ENCODE measurements around the gene PDCD1LG2. TPM values are rescaled to one million over a fixed set of nuclear protein-coding genes. Genes with fewer than 3 reads are reported as not detected.

The PDCD1LG2 gene
- total RNA-seq, 6 donors from 2014 or later, result 1.0 to 10.6 (median 3.2) TPM

GRCh38 chr9:5609226-5609596, 98.9 kb downstream of the PDCD1LG2 start:
- ATAC-seq (ENCODE audit: low FRiP score in 2 of 2) (no peak), DNase-seq (no peak)
- H3K9me3 ChIP-seq, result no peaks in the 10 kb centered on the region
- no peaks in the 10 kb centered on the region for H3K27me3 ChIP-seq
- peak overlapping the region; percentile 26 to 73 (median 66) for H3K27ac ChIP-seq
- 70 to 80% methylated on average over 3 of the region's 3 CpGs for WGBS, 2 donors
- H3K4me3 ChIP-seq, result peak overlapping the region in 3 of 4 donors; percentile 30 to 48 (median 43)
- H3K36me3 ChIP-seq, result no peaks in the 10 kb centered on the region
- TF ChIP-seq POLR2AphosphoS5 (IDR thresholded peaks at IDR 0.05) (no peak), CTCF (IDR thresholded peaks at IDR 0.05) (no peak), POLR2A (IDR thresholded peaks at IDR 0.05) (no peak), EP300 (IDR thresholded peaks at IDR 0.05) (no peak)
- H3K4me1 ChIP-seq, result peaks cover 0 to 6% (median 3%) of the 10 kb centered on the region in 4 donors

GRCh38 chr9:5610491-5610890, 100.2 kb downstream of the PDCD1LG2 start:
- Histone ChIP-seq H3K36me3 (no peaks in the 10 kb centered on the region), H3K4me1 (peaks cover 0 to 6% (median 3%) of the 10 kb centered on the region in 4 donors), H3K27ac (no peak overlapping the region), H3K9me3 (no peaks in the 10 kb centered on the region), H3K27me3 (no peaks in the 10 kb centered on the region), H3K4me3 (no peak overlapping the region)
- TF ChIP-seq POLR2A (IDR thresholded peaks at IDR 0.05), result no peak
- no peak for TF ChIP-seq EP300 (IDR thresholded peaks at IDR 0.05)
- no peak for TF ChIP-seq POLR2AphosphoS5 (IDR thresholded peaks at IDR 0.05)
- no peak for TF ChIP-seq CTCF (IDR thresholded peaks at IDR 0.05)
- ATAC-seq (ENCODE audit: low FRiP score in 2 of 2), result no peak
- DNase-seq, result no peak
- 71 to 81% methylated on average over 2 of the region's 2 CpGs for WGBS, 2 donors

- no peaks in the 10 kb centered on the region for H3K9me3 ChIP-seq
- H3K27me3 ChIP-seq, result no peaks in the 10 kb centered on the region
- TF ChIP-seq POLR2AphosphoS5 (IDR thresholded peaks at IDR 0.05), result no peak
- H3K27ac ChIP-seq, result no peak overlapping the region
- no peak overlapping the region for H3K4me3 ChIP-seq
- H3K36me3 ChIP-seq, result no peaks in the 10 kb centered on the region
- 71 to 72% methylated on average over 6 of the region's 6 CpGs for WGBS, 2 donors
- peaks cover 0 to 6% (median 3%) of the 10 kb centered on the region in 4 donors for H3K4me1 ChIP-seq
- ATAC-seq (ENCODE audit: low FRiP score in 2 of 2), result no peak
- no peak for DNase-seq
Measured at GRCh38 chr9:5611321-5612184, 101.2 kb downstream of the PDCD1LG2 start.

- ATAC-seq (ENCODE audit: low FRiP score in 2 of 2), result no peak
- DNase-seq, result no peak
- no peaks in the 10 kb centered on the region for H3K36me3 ChIP-seq
- H3K27ac ChIP-seq, result no peak overlapping the region
- no peaks in the 10 kb centered on the region for H3K27me3 ChIP-seq
- TF ChIP-seq POLR2AphosphoS5 (IDR thresholded peaks at IDR 0.05), result no peak
- TF ChIP-seq POLR2A (IDR thresholded peaks at IDR 0.05), result no peak
- no peak for TF ChIP-seq CTCF (IDR thresholded peaks at IDR 0.05)
- TF ChIP-seq EP300 (IDR thresholded peaks at IDR 0.05), result no peak
- peaks cover 0 to 6% (median 3%) of the 10 kb centered on the region in 4 donors for H3K4me1 ChIP-seq
- no peak overlapping the region for H3K4me3 ChIP-seq
- H3K9me3 ChIP-seq, result no peaks in the 10 kb centered on the region
Measured at GRCh38 chr9:5612185-5612530, 101.8 kb downstream of the PDCD1LG2 start.

GRCh38 chr9:5614192-5614591, 103.9 kb downstream of the PDCD1LG2 start:
- no peak for TF ChIP-seq POLR2A (IDR thresholded peaks at IDR 0.05)
- no peak for TF ChIP-seq CTCF (IDR thresholded peaks at IDR 0.05)
- no peak for TF ChIP-seq POLR2AphosphoS5 (IDR thresholded peaks at IDR 0.05)
- no peak for TF ChIP-seq EP300 (IDR thresholded peaks at IDR 0.05)
- H3K36me3 ChIP-seq, result no peaks in the 10 kb centered on the region
- H3K27me3 ChIP-seq, result no peaks in the 10 kb centered on the region
- H3K9me3 ChIP-seq, result no peaks in the 10 kb centered on the region
- no peak overlapping the region for H3K4me3 ChIP-seq
- no peak for DNase-seq
- no peak for ATAC-seq (ENCODE audit: low FRiP score in 2 of 2)
- WGBS, 2 donors, result 94 to 95% methylated on average over 4 of the region's 4 CpGs
- H3K4me1 ChIP-seq, result peaks cover 0 to 10% (median 4%) of the 10 kb centered on the region in 4 donors
- no peak overlapping the region for H3K27ac ChIP-seq

All from upper lobe of left lung (tissue), 6 donors.